DND-41 (cell line): ENCODE data around the gene KRTAP22-2.

Experiments used
- ATAC-seq: fragments of 200-7000 bp; cut with Tn5 transposase; 3 replicates; pipeline ENCODE4 v1.9.1; 2021; ENCODE audit warnings: low read depth; ENCODE audit not compliant: insufficient read depth
- DNase-seq: peaks from one replicate; pipeline ENCODE4 v3.0.0-alpha.2; 2020
- H2AFZ ChIP-seq: 2 replicates; pipeline ENCODE4 v1.6.0; 2012; ENCODE audit warnings: low read depth, low read length
- H3K27ac ChIP-seq: 2 replicates; pipeline ENCODE4 v1.5.1; 2012; ENCODE audit warnings: low read length, inconsistent platforms
- H3K27me3 ChIP-seq: fragments of 200-600 bp; sonication (generic); 2 replicates; pipeline ENCODE4 v1.6.0; 2012; ENCODE audit warnings: low read length, mild to moderate bottlenecking, inconsistent platforms; ENCODE audit not compliant: insufficient read depth, poor library complexity
- H3K36me3 ChIP-seq: 2 replicates; pipeline ENCODE4 v1.5.1; 2012; ENCODE audit warnings: low read length, inconsistent platforms; ENCODE audit not compliant: insufficient read depth
- H3K4me1 ChIP-seq: 2 replicates; pipeline ENCODE4 v1.5.1; 2012; ENCODE audit warnings: mild to moderate bottlenecking, low read length; ENCODE audit not compliant: insufficient read depth
- H3K4me2 ChIP-seq: 2 replicates; pipeline ENCODE4 v1.6.0; 2012; ENCODE audit warnings: mild to moderate bottlenecking, moderate library complexity, low read length, inconsistent platforms; ENCODE audit not compliant: insufficient read depth
- H3K4me3 ChIP-seq, 2 experiments: fragments of 200-600 bp in 1 of 2; shearing (Covaris generic) in 1 of 2; 2 replicates each; pipeline ENCODE4 v1.5.1; 2012 to 2016; ENCODE audit warnings: inconsistent platforms in 2 of 2, low read length in 2 of 2, mild to moderate bottlenecking in 2 of 2, low read depth in 1 of 2, moderate library complexity in 1 of 2
- H3K79me2 ChIP-seq: 2 replicates; pipeline ENCODE4 v1.6.0; 2012; ENCODE audit warnings: low read length, inconsistent platforms; ENCODE audit not compliant: insufficient read depth
- H3K9ac ChIP-seq: 2 replicates; pipeline ENCODE4 v1.6.0; 2012; ENCODE audit warnings: low read depth, mild to moderate bottlenecking, inconsistent platforms, low read length, moderate library complexity
- H3K9me3 ChIP-seq: 2 replicates; pipeline ENCODE4 v1.5.1; 2012; ENCODE audit warnings: low read length, moderate library complexity, mild to moderate bottlenecking, inconsistent platforms; ENCODE audit not compliant: insufficient read depth, severe bottlenecking
- H4K20me1 ChIP-seq: 2 replicates; pipeline ENCODE4 v1.6.0; 2012; ENCODE audit warnings: low read length; ENCODE audit not compliant: insufficient read depth
- EZH2 ChIP-seq: IDR thresholded peaks from 3 replicates; pipeline ENCODE4 v1.6.1; 2012; ENCODE audit warnings: borderline replicate concordance, low read depth, mild to moderate bottlenecking, moderate library complexity, low read length, inconsistent platforms; ENCODE audit not compliant: severe bottlenecking
- TF ChIP-seq, protein P1 (sequence below): IDR thresholded peaks from 2 replicates; pipeline ENCODE4 v1.5.1; 2012; ENCODE audit warnings: borderline replicate concordance, low read length, moderate library complexity, mild to moderate bottlenecking; ENCODE audit not compliant: poor library complexity, severe bottlenecking; ENCODE audit errors: extremely low read depth

KRTAP22-2 gene

DNA sequence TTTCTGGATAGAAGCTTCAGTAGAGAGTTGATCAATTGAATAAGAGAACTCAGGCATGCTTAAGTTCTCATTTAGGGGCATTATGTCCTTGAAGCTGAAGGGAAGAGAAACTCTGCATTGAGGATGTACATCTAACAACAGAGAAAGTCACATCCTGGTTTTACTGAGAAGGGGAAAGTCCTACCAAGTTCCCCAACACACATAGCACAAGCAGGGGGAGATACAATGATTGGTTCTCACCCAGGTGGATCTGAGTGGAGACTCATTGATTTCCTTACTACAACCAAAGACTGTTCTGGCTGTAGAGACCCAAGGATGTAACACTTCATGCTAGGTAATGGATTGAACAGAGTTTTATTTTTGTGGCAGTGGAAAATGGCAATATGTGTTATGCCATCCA lies 25.0 kb upstream of the KRTAP22-2 start:
- H3K36me3 ChIP-seq: no peaks in the 10 kb centered on the region
- no peak overlapping the region for H3K27ac ChIP-seq
- no peak for TF ChIP-seq EZH2
- TF ChIP-seq, protein P1, sequence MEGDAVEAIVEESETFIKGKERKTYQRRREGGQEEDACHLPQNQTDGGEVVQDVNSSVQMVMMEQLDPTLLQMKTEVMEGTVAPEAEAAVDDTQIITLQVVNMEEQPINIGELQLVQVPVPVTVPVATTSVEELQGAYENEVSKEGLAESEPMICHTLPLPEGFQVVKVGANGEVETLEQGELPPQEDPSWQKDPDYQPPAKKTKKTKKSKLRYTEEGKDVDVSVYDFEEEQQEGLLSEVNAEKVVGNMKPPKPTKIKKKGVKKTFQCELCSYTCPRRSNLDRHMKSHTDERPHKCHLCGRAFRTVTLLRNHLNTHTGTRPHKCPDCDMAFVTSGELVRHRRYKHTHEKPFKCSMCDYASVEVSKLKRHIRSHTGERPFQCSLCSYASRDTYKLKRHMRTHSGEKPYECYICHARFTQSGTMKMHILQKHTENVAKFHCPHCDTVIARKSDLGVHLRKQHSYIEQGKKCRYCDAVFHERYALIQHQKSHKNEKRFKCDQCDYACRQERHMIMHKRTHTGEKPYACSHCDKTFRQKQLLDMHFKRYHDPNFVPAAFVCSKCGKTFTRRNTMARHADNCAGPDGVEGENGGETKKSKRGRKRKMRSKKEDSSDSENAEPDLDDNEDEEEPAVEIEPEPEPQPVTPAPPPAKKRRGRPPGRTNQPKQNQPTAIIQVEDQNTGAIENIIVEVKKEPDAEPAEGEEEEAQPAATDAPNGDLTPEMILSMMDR: no peak
- no peaks in the 10 kb centered on the region for H3K9me3 ChIP-seq
- no peaks in the 10 kb centered on the region for H4K20me1 ChIP-seq
- H3K4me3 ChIP-seq: no peak overlapping the region
- H2AFZ ChIP-seq: no peak overlapping the region
- no peaks in the 10 kb centered on the region for H3K79me2 ChIP-seq
- no peaks in the 10 kb centered on the region for H3K27me3 ChIP-seq
- H3K9ac ChIP-seq: no peak overlapping the region
- no peaks in the 10 kb centered on the region for H3K4me1 ChIP-seq
- DNase-seq (no peak), ATAC-seq (no peak)
- no peak overlapping the region for H3K4me2 ChIP-seq

DNA sequence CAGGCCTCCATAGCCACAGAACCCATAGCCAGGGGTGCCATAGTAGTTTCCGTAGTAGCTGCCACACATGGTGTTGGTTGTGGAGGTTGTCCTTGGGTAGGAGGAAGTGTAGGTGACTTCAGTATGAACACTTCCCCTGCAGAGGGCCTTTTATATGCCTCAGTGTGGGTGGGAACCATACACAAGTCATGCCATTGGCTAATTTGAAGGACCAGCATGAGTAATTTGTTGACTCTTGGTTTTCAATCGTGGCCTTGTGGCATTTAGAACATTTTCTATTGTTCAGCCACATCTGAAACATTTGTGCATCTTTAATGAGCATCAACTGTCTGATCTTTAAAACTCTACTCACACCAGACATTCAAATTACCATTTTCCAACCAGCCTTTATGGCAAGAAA lies 23.6 kb upstream of the KRTAP22-2 start, which contains the start of gene KRTAP6-1:
TSS of gene KRTAP6-1 (minus strand) at position 95 of the 400 bp plus-strand sequence. CDS start at position 69, 26 bp downstream.
- Histone ChIP-seq H2AFZ (no peak within 1 kb of the TSS), H3K27me3 (no peaks in the 10 kb centered on the region), H3K27ac (no peak within 1 kb of the TSS)

GRCh38 chr21:30612132-30612531 lies 21.9 kb upstream of the KRTAP22-2 start:
- H3K4me1 ChIP-seq: no peaks in the 10 kb centered on the region
- no peak overlapping the region for H3K4me2 ChIP-seq
- H4K20me1 ChIP-seq: no peaks in the 10 kb centered on the region
- no peak overlapping the region for H3K9ac ChIP-seq
- H3K36me3 ChIP-seq: no peaks in the 10 kb centered on the region
- no peaks in the 10 kb centered on the region for H3K27me3 ChIP-seq
- no peaks in the 10 kb centered on the region for H3K79me2 ChIP-seq
- no peaks in the 10 kb centered on the region for H3K9me3 ChIP-seq
- no peak overlapping the region for H3K4me3 ChIP-seq
- TF ChIP-seq EZH2: no peak
- TF ChIP-seq, protein P1: no peak
- no peak for DNase-seq
- H2AFZ ChIP-seq: no peak overlapping the region
- no peak for ATAC-seq
- no peak overlapping the region for H3K27ac ChIP-seq

More for the DNA sequence above, 23.6 kb upstream of the KRTAP22-2 start, which contains the start of gene KRTAP6-1:
- ATAC-seq (no peak), DNase-seq (no peak)
- no peaks in the 10 kb centered on the region for H4K20me1 ChIP-seq
- no peak within 1 kb of the TSS for H3K4me3 ChIP-seq
- H3K79me2 ChIP-seq: no peaks in the 10 kb centered on the region
- H3K4me1 ChIP-seq: no peaks in the 10 kb centered on the region
- no peak within 1 kb of the TSS for H3K4me2 ChIP-seq
- no peak for TF ChIP-seq EZH2
- TF ChIP-seq, protein P1: no peak
- H3K36me3 ChIP-seq: no peaks in the 10 kb centered on the region
- no peak within 1 kb of the TSS for H3K9ac ChIP-seq
- no peaks in the 10 kb centered on the region for H3K9me3 ChIP-seq

- Histone ChIP-seq H3K4me3 (no peak overlapping the region), H3K27me3 (no peaks in the 10 kb centered on the region), H3K36me3 (no peaks in the 10 kb centered on the region), H3K4me2 (no peak overlapping the region), H3K9me3 (no peaks in the 10 kb centered on the region), H3K79me2 (no peaks in the 10 kb centered on the region), H3K4me1 (no peaks in the 10 kb centered on the region), H2AFZ (no peak overlapping the region), H3K9ac (no peak overlapping the region), H3K27ac (no peak overlapping the region), H4K20me1 (no peaks in the 10 kb centered on the region)
- ATAC-seq (no peak), DNase-seq (no peak)
- TF ChIP-seq, protein P1: peak; percentile 9
- TF ChIP-seq EZH2: no peak
Measured at GRCh38 chr21:30605968-30606367, 15.8 kb upstream of the KRTAP22-2 start.
